HL-60 (cell line): ENCODE results near the gene VDR.

ENCODE experiments used
- CTCF ChIP-seq: IDR thresholded peaks from one replicate; pipeline ENCODE4 v1.5.1; 2011; ENCODE audit warnings: low read length, control low read depth, inconsistent platforms; ENCODE audit not compliant: insufficient read depth
- POLR2AphosphoS5 ChIP-seq: IDR thresholded peaks from 2 replicates; pipeline ENCODE4 v1.6.1; 2012; ENCODE audit warnings: low read depth

GRCh38 chr12:47812797-47813510 lies 91.8 kb downstream of the VDR start:
- TF ChIP-seq CTCF (no peak), POLR2AphosphoS5 (peak; percentile 79)
